Measurements from ENCODE around the gene HSPA1A.

Gene HSPA1A

DNA sequence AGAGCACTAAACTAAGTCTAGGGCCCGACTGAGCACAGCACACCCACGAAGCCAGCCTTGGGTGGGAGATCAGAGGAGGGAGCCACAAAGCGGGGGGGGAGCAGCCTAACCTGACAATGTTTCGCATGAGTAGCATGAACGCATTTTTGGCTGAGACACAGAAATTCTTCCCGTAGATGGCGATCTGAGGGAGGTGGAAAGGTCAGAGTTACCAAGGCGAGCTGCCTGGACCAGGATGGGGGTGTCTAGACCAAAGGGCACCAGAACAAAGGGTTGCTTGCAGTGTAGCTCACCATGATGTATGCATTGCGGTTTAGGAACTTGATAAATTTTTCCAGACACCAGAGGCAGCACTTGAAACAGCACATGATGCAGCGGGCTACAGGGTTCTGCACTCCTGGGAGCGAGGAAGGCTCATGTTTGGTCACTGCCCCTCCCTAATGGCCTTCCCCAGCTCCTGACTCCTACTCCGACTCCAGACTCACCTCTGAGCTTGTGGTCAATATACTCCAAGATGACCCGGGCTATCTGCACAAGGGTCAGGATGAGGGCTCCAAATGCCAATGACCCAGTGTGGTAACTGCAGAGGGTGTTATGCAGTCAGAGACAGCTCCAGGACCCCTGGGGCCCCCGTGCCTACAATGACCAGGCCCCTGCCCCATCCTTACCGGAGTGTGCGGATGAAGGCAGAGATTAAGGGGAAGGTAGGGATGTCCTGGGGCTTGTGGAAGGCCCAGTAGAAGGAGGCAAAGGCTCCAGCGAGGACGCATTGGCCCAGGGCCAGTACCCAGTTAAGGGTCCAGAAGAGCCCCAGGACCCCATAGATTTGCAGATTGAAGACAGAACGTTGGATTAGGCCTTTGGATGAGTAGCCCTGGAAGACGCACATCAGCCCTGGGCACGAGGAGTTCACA lies 50.1 kb downstream of the HSPA1A start:
- DNase-seq = no peak
- TF ChIP-seq GATA1 (IDR thresholded peaks at IDR 0.05; ENCODE audit: low read depth, low read length) (no peak), POLR2A (IDR thresholded peaks at IDR 0.05; ENCODE audit: low read length) (no peak)
